ENCODE measurements around the gene CUX1.

The CUX1 gene

DNA sequence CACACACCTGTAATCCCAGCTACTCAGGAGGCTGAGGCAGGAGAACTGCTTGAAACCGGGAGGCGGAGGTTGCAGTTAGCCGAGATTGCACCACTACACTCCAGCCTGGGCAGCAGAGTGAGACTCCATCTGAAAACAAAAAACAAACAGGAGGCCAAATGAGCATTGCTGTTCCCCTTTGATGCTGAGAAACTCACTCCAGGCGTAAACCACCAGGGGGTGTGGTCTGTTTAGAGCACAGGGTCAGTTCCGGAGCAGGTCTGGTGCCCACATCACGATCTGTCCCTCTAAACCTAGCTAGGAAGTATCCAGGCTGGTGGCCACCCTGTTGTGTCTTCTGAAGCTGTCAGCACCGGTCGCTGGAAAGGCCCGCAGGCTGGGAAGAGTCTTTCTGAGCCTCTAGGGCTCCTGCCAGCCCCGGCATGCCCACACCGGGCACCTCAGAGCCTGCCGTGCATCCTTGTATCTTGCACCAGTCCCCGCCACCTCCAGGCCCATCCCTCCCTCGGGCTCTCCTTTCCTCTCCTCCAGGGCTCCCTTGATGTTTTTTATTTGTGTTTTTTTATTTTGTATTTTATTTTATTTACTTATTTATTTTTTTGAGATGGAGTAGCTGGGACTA lies 402.9 kb downstream of the CUX1 start:
- no peak overlapping the region for H3K4me3 ChIP-seq (ENCODE audit: low read depth, low read length)
- TF ChIP-seq, protein P1, sequence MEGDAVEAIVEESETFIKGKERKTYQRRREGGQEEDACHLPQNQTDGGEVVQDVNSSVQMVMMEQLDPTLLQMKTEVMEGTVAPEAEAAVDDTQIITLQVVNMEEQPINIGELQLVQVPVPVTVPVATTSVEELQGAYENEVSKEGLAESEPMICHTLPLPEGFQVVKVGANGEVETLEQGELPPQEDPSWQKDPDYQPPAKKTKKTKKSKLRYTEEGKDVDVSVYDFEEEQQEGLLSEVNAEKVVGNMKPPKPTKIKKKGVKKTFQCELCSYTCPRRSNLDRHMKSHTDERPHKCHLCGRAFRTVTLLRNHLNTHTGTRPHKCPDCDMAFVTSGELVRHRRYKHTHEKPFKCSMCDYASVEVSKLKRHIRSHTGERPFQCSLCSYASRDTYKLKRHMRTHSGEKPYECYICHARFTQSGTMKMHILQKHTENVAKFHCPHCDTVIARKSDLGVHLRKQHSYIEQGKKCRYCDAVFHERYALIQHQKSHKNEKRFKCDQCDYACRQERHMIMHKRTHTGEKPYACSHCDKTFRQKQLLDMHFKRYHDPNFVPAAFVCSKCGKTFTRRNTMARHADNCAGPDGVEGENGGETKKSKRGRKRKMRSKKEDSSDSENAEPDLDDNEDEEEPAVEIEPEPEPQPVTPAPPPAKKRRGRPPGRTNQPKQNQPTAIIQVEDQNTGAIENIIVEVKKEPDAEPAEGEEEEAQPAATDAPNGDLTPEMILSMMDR (IDR thresholded peaks at IDR 0.05; ENCODE audit: control insufficient read depth, extremely low read depth, insufficient read depth) = no peak
- DNase-seq (ENCODE audit: low read depth) = no peak

DNA sequence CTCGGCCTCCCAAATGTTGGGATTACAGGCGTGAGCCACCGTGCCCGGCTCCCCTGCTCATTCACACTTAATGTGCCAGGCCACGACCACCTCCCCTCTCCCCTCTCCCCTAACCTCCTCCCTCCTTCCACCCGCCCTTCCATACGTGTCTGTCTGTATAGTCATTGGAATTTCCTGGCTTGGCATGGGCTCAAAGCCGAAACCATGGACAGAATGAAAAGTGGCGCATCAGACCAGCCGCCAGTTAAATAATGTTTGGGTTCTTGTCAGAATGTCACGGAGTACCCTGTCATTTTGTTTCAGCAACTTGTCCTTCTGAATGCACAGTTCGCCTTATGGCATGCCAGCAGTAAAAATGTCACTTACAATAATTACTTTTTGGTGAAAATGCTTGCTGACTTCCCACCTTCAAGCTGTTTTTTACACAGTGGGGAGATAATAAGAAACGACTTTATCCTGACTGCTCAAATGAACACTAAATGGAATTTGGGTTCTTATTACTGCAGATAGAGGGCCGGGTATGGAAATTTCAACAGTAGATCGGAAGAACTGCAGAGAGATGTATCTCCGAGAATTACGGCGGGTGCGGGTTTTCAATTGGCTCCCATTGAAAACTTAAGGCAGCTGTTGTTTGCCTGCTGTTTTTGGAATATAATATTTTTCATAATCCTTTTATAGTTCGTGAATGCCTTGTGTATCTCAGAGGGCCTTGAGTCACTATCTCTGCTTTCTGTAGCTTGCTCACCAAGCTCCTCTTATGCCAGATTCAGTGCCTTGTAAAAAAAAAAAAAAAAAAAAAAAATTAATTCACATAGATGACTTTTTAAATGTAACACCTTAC lies 403.8 kb downstream of the CUX1 start:
- DNase-seq (ENCODE audit: low read depth) = no peak
- TF ChIP-seq, protein P1 (IDR thresholded peaks at IDR 0.05; ENCODE audit: control insufficient read depth, extremely low read depth, insufficient read depth) = no peak
- no peak overlapping the region for H3K4me3 ChIP-seq (ENCODE audit: low read depth, low read length)

DNA sequence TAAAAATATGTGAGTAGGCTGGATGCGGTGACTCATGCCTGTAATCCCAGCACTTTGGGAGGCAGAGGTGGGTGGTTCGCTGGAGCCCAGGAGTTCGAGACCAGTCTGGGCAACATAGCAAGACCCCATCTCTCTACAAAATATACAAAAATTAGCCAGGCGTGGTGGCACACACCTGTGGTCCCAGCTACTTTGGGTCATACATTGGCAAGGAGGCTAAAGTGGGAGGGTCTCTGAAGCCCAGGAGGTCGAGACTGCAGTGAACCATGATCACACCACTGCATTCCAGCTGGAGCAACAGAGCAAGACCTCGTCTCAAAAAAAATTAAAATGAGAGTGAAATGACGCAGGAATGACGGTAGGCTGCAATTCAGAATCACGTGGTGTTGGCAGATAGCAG lies 404.5 kb downstream of the CUX1 start:
- no peak overlapping the region for H3K4me3 ChIP-seq (ENCODE audit: low read depth, low read length)
- DNase-seq (ENCODE audit: low read depth) = no peak
- TF ChIP-seq, protein P1 (IDR thresholded peaks at IDR 0.05; ENCODE audit: control insufficient read depth, extremely low read depth, insufficient read depth) = no peak

DNA sequence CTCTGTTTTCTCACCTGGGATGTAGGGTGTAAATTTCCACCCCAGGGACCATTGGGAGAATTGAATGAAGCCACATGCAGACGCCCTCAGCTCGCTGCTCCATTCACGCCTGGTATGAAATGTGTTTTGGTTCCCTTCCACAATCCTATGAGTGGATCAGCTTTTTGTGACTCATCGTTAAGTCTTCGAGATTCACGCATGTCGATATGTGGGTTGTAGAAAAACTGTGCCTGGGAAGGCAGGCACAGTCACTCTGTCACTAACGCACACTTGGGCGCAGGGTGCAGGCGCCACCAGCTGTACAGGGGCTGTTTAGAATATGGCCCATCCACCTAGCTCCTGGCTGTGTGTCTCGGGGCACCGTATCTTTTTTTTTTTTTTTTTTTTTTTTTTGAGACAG lies 405.0 kb downstream of the CUX1 start:
- DNase-seq (ENCODE audit: low read depth) = no peak
- H3K4me3 ChIP-seq (ENCODE audit: low read depth, low read length) = no peak overlapping the region
- TF ChIP-seq, protein P1 (IDR thresholded peaks at IDR 0.05; ENCODE audit: control insufficient read depth, extremely low read depth, insufficient read depth) = no peak

DNA sequence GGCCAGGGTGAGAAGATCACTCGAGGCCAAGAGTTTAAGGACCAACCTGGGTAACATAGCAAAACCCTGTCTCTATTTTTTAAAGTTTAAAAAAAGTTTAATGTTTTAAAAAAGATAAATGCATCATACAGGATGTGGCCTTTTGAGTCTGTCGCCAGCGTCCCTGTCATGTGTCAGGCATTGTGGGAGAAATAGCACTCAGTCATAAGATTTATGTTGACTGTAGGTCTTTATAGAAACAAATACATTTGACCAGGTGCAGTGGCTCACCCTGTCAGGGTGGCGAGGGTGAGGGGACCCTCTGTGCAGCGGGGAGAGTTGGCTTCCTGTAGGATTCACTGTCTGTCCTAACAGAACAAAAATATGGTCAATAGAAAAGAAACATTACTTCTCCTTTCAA lies 405.8 kb downstream of the CUX1 start:
- DNase-seq (ENCODE audit: low read depth) = no peak
- TF ChIP-seq, protein P1 (IDR thresholded peaks at IDR 0.05; ENCODE audit: control insufficient read depth, extremely low read depth, insufficient read depth) = no peak
- H3K4me3 ChIP-seq (ENCODE audit: low read depth, low read length) = no peak overlapping the region

DNA sequence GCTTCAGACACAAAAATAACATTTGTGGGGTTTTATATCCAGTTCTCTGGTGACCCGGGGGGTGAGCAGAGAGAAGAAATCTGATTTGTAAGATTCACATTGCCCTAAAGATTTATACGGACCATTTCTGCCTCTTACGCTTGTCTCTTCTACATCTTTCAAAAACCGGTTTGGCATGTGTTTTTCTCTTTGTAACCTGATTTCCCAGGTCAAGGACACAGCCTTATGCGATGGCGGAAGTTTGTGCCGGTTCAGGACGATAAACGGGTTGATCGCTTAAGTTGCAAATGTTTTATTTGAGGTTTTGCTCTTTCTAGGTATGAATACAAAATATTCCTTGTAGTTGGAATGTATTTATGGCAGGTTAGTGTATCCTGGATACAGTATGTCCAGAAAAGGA lies 407.6 kb downstream of the CUX1 start:
- TF ChIP-seq, protein P1 (IDR thresholded peaks at IDR 0.05; ENCODE audit: control insufficient read depth, extremely low read depth, insufficient read depth) = no peak
- no peak overlapping the region for H3K4me3 ChIP-seq (ENCODE audit: low read depth, low read length)
- DNase-seq (ENCODE audit: low read depth) = no peak
